Testis (tissue), 2 donors: Measurements from ENCODE around the gene GNAI1.

ENCODE experiments used
- POLR2A ChIP-seq: fragments of 450-650 bp; IDR thresholded peaks from one replicate; pipeline ENCODE4 v1.6.1; 2017; ENCODE audit warnings: antibody characterized with exemption, mild to moderate bottlenecking, moderate library complexity
- TF ChIP-seq, protein P1 (sequence below), 3 experiments: fragments of 450-650 bp in 2 of 3; fragments of 200-600 bp in 1 of 3; sonication (generic) in 1 of 3; IDR thresholded peaks; one replicate each; pipeline ENCODE4 v1.5.1; 2016 to 2019; ENCODE audit warnings: antibody characterized with exemption in 3 of 3, mild to moderate bottlenecking in 2 of 3, moderate library complexity in 1 of 3

DNA sequence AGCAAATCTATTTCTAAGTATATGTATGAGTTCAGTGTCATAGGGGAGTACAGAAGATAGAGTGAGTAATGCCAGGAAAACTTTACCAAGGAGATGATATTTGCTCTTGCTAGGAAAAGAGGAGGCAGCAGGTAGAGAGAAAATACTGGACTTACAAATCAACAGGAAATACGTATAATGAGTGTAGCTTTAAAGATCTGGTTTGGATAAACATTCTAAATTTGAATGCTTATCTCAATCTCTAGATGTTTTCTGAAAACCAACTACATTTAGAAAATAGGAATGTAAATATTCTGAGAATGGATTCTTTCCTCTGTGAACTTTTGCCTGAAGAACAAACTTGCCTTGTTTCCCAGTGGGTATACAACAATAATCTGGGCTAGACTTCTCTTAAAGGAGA is 46.9 kb upstream of the GNAI1 start:
- TF ChIP-seq, protein P1, sequence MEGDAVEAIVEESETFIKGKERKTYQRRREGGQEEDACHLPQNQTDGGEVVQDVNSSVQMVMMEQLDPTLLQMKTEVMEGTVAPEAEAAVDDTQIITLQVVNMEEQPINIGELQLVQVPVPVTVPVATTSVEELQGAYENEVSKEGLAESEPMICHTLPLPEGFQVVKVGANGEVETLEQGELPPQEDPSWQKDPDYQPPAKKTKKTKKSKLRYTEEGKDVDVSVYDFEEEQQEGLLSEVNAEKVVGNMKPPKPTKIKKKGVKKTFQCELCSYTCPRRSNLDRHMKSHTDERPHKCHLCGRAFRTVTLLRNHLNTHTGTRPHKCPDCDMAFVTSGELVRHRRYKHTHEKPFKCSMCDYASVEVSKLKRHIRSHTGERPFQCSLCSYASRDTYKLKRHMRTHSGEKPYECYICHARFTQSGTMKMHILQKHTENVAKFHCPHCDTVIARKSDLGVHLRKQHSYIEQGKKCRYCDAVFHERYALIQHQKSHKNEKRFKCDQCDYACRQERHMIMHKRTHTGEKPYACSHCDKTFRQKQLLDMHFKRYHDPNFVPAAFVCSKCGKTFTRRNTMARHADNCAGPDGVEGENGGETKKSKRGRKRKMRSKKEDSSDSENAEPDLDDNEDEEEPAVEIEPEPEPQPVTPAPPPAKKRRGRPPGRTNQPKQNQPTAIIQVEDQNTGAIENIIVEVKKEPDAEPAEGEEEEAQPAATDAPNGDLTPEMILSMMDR (IDR thresholded peaks at IDR 0.05), result no peak
- no peak for TF ChIP-seq POLR2A
